C4-2B (cell line): Measurements from ENCODE around the gene ATP1A3.
"Not testable (repeated sequence)": the region's sequence is repeated elsewhere in the genome, so short reads cannot be mapped to it uniquely, and the experiment has no call there.

Experiments
- ZFX ChIP-seq: fragments of 450-650 bp; IDR thresholded peaks from 2 replicates; pipeline ENCODE4 v1.6.1; 2017
- TF ChIP-seq, protein P1 (sequence below): fragments of 450-650 bp; conservative IDR thresholded peaks from 2 replicates; pipeline ENCODE4 v1.5.1; 2017; ENCODE audit warnings: mild to moderate bottlenecking

DNA sequence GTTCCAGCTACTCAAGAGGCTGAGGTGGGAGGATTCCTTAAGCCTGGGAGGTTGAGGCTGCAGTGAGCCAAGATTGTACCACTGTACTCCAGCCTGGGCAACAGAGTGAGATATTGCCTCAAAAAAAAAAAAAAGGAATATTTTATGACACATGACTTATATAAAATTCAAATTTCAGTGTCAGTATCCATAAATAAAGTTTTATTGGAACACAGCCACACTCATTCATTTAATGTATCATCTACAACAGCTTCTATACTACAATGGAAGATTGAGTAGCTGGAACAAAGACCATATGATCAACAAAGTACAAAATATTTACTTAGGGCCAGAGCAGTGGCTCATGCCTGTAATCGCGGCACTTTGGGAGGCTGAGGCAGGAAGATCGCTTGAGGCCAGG lies 18.7 kb upstream of the ATP1A3 start:
- TF ChIP-seq, protein P1, sequence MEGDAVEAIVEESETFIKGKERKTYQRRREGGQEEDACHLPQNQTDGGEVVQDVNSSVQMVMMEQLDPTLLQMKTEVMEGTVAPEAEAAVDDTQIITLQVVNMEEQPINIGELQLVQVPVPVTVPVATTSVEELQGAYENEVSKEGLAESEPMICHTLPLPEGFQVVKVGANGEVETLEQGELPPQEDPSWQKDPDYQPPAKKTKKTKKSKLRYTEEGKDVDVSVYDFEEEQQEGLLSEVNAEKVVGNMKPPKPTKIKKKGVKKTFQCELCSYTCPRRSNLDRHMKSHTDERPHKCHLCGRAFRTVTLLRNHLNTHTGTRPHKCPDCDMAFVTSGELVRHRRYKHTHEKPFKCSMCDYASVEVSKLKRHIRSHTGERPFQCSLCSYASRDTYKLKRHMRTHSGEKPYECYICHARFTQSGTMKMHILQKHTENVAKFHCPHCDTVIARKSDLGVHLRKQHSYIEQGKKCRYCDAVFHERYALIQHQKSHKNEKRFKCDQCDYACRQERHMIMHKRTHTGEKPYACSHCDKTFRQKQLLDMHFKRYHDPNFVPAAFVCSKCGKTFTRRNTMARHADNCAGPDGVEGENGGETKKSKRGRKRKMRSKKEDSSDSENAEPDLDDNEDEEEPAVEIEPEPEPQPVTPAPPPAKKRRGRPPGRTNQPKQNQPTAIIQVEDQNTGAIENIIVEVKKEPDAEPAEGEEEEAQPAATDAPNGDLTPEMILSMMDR: not testable (repeated sequence)
- TF ChIP-seq ZFX: not testable (repeated sequence)
